HepG2 (cell line): Measurements from ENCODE around the gene DNAJC8. TPM values are rescaled to one million over a fixed set of nuclear protein-coding genes. Genes with fewer than 3 reads are reported as not detected.

Source experiments
- KAT7 ChIP-seq: IDR thresholded peaks from 2 replicates; pipeline ENCODE4 v1.6.1; 2018; ENCODE audit warnings: borderline replicate concordance, missing compliant biosample characterization
- MXD4 ChIP-seq: IDR thresholded peaks from 2 replicates; pipeline ENCODE4 v1.6.1; 2016; ENCODE audit warnings: mild to moderate bottlenecking, missing biosample characterization, missing genetic modification reagents
- NBN ChIP-seq: fragments of 450-650 bp; conservative IDR thresholded peaks from 2 replicates; pipeline ENCODE4 v1.6.1; 2017
- SMYD3 ChIP-seq: sonication (generic); formaldehyde crosslinking; IDR thresholded peaks from 2 replicates; pipeline ENCODE4 v1.8.1; 2023; ENCODE audit warnings: mild to moderate bottlenecking, missing genetic modification reagents
- SOX6 ChIP-seq, 2 experiments: fragments of 450-650 bp in 1 of 2; sonication (generic) in 1 of 2; formaldehyde crosslinking in 1 of 2; IDR thresholded peaks; 2 replicates each; pipeline versions ENCODE4 v1.4.0 to v1.6.1; 2017 to 2020; ENCODE audit warnings: antibody characterized with exemption in 1 of 2, mild to moderate bottlenecking in 1 of 2, missing genetic modification reagents in 1 of 2
- ZNF329 ChIP-seq: sonication (generic); formaldehyde crosslinking; IDR thresholded peaks from 2 replicates; pipeline ENCODE4 v1.9.0; 2021; ENCODE audit warnings: low read depth, mild to moderate bottlenecking, missing genetic modification reagents
- ZNF343 ChIP-seq: sonication (generic); formaldehyde crosslinking; IDR thresholded peaks from 2 replicates; pipeline ENCODE4 v1.4.0; 2020; ENCODE audit warnings: mild to moderate bottlenecking, missing genetic modification reagents
- ZNF501 ChIP-seq: sonication (generic); formaldehyde crosslinking; IDR thresholded peaks from 2 replicates; pipeline ENCODE4 v1.5.1; 2020; ENCODE audit warnings: mild to moderate bottlenecking, moderate library complexity, missing genetic modification reagents
- ZNF746 ChIP-seq: sonication (generic); formaldehyde crosslinking; IDR thresholded peaks from 2 replicates; pipeline ENCODE4 v1.8.0; 2022; ENCODE audit warnings: mild to moderate bottlenecking, missing genetic modification reagents
- polyA plus RNA-seq, 8 experiments: library from polyadenylated mRNA; depleted of rRNA in 3 of 8; stranded (reverse) in 7 of 8; unstranded in 1 of 8; fragments of >200 nt; fragmentation: Illumina TruSeq in 4 of 8; extraction: Trizol in 4 of 8; gene quantifications; 2 replicates each; pipeline versions ENCODE4 v1.2.1 to v1.2.3, GENCODE V29; 2011 to 2016; ENCODE audit warnings: low read depth in 4 of 8, missing spikeins in 1 of 8, mixed read lengths in 1 of 8; ENCODE audit not compliant: insufficient read depth in 1 of 8
- total RNA-seq, 5 experiments: library from RNA; depleted of rRNA; stranded (reverse); fragments of >200 nt; fragmentation: Illumina TruSeq; extraction: Trizol; gene quantifications; 2 replicates each; pipeline ENCODE4 v1.2.3, GENCODE V29; 2016; ENCODE audit warnings: low read depth in 1 of 5
- TF ChIP-seq, protein P1 (sequence below): sonication (generic); formaldehyde crosslinking; IDR thresholded peaks from 2 replicates; pipeline ENCODE4 v1.4.0; 2020; ENCODE audit warnings: mild to moderate bottlenecking, missing genetic modification reagents
- TF ChIP-seq, protein P2 (sequence below), 2 experiments: sonication (generic) in 1 of 2; formaldehyde crosslinking in 1 of 2; IDR thresholded peaks; 2 replicates each; pipeline versions ENCODE4 v1.4.0 to v1.6.1; 2016 to 2020; ENCODE audit warnings: borderline replicate concordance in 1 of 2, low read depth in 1 of 2, mild to moderate bottlenecking in 1 of 2, missing genetic modification reagents in 1 of 2
- TF ChIP-seq, protein P3 (sequence below): conservative IDR thresholded peaks from 2 replicates; pipeline ENCODE4 v1.6.1; 2018; ENCODE audit warnings: missing genetic modification reagents
- TF ChIP-seq, protein P4 (sequence below): IDR thresholded peaks from 2 replicates; pipeline ENCODE4 v1.6.1; 2012; ENCODE audit warnings: low read depth, low read length, improper control_type of control experiment

DNAJC8 gene
- total and polyA plus RNA-seq, 2 of the 13 experiments (the other 11 are each of a cell fraction or from before 2014, with no cell fraction given) = 54.5 to 126 TPM

DNA sequence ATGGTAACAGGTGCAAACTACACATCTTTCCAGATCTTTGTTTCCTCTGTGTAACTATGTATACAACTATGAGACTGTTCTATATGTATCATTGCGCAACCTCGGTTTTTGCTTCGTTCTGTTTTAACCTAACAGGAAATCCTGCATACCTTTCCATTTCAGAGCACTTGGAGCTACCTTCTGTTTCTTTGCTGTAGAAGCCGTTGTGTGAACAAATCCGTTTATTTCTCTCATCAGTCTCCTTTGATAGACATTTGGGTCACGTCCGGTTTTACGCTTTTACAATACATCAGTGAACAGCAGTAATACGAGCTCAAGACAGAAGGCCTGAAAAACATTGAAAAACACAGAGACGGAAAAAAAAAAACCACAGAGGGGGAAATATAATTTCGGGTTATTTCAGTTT lies 13.6 kb upstream of the DNAJC8 start (continued):
- TF ChIP-seq, protein P1, sequence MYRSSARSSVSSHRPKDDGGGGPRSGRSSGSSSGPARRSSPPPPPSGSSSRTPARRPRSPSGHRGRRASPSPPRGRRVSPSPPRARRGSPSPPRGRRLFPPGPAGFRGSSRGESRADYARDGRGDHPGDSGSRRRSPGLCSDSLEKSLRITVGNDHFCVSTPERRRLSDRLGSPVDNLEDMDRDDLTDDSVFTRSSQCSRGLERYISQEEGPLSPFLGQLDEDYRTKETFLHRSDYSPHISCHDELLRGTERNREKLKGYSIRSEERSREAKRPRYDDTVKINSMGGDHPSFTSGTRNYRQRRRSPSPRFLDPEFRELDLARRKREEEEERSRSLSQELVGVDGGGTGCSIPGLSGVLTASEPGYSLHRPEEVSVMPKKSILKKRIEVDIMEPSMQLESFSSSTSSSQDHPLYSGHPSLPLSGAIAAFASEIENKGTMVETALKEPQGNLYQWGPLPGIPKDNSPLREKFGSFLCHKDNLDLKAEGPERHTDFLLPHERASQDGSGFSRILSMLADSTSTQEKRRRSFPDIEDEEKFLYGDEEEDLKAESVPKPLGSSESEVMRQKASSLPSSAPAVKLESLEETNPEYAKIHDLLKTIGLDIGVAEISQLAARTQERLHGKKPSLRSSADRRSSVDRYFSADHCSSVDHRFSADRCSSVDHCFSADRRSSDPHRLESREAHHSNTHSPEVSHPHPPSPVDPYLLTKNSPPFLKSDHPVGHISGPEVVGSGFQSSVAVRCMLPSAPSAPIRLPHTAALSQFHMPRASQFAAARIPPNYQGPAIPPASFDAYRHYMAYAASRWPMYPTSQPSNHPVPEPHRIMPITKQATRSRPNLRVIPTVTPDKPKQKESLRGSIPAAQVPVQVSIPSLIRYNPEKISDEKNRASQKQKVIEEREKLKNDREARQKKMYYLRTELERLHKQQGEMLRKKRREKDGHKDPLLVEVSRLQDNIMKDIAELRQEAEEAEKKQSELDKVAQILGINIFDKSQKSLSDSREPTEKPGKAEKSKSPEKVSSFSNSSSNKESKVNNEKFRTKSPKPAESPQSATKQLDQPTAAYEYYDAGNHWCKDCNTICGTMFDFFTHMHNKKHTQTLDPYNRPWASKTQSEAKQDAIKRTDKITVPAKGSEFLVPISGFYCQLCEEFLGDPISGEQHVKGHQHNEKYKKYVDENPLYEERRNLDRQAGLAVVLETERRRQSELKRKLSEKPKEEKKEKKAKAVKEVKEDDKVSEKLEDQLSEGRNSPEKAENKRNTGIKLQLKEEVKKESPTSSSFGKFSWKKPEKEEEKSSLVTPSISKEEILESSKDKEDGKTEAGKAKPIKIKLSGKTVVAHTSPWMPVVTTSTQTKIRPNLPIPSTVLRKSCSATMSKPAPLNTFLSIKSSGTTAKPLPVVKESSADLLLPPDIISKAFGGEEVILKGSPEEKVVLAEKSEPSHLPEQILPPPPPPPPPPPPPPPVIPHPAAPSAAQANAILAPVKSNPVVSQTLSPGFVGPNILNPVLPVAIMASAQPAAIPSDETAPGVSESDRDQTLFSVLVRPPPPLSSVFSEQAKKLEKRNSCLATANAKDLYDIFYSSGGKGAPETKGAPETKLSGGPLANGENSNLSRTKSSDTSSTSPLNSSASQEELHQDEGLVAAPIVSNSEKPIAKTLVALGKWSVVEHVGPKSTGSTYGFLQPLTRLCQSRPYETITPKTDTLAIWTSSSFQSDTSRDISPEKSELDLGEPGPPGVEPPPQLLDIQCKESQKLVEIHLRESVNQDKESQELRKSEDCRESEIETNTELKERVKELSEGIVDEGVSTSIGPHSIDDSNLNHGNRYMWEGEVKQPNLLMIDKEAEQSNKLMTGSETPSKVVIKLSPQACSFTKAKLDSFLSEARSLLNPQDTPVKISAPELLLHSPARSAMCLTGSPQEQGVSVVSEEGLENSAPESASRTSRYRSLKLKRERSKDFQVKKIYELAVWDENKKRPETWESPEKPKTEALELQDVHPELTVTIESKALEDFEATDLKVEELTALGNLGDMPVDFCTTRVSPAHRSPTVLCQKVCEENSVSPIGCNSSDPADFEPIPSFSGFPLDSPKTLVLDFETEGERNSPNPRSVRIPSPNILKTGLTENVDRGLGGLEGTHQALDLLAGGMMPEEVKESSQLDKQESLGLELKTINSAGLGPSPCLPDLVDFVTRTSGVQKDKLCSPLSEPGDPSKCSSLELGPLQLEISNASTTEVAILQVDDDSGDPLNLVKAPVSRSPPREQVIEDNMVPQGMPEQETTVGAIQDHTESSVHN (CRISPR knock-in tag) = no peak
- peak; percentile 53; the same call in 1 of the 2 replicates for TF ChIP-seq MXD4 (CRISPR knock-in tag)
- no peak for TF ChIP-seq ZNF746 (CRISPR knock-in tag)
- TF ChIP-seq ZNF329 (CRISPR knock-in tag) = no peak
- no peak for TF ChIP-seq ZNF501 (CRISPR knock-in tag)
- no peak for TF ChIP-seq SOX6 (IDR thresholded peaks at IDR 0.05)
- peak; percentile 48; the same call in 1 of the 2 replicates for TF ChIP-seq SOX6 (CRISPR knock-in tag; IDR thresholded peaks at IDR 0.05)
- TF ChIP-seq, protein P2, sequence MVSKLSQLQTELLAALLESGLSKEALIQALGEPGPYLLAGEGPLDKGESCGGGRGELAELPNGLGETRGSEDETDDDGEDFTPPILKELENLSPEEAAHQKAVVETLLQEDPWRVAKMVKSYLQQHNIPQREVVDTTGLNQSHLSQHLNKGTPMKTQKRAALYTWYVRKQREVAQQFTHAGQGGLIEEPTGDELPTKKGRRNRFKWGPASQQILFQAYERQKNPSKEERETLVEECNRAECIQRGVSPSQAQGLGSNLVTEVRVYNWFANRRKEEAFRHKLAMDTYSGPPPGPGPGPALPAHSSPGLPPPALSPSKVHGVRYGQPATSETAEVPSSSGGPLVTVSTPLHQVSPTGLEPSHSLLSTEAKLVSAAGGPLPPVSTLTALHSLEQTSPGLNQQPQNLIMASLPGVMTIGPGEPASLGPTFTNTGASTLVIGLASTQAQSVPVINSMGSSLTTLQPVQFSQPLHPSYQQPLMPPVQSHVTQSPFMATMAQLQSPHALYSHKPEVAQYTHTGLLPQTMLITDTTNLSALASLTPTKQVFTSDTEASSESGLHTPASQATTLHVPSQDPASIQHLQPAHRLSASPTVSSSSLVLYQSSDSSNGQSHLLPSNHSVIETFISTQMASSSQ (IDR thresholded peaks at IDR 0.05; ENCODE audit: low read depth) = no peak
- TF ChIP-seq, protein P2 (CRISPR knock-in tag; IDR thresholded peaks at IDR 0.05; ENCODE audit: borderline replicate concordance) = no peak
- TF ChIP-seq, protein P3, sequence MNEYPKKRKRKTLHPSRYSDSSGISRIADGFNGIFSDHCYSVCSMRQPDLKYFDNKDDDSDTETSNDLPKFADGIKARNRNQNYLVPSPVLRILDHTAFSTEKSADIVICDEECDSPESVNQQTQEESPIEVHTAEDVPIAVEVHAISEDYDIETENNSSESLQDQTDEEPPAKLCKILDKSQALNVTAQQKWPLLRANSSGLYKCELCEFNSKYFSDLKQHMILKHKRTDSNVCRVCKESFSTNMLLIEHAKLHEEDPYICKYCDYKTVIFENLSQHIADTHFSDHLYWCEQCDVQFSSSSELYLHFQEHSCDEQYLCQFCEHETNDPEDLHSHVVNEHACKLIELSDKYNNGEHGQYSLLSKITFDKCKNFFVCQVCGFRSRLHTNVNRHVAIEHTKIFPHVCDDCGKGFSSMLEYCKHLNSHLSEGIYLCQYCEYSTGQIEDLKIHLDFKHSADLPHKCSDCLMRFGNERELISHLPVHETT (CRISPR knock-in tag) = no peak; the same call in 1 of the 2 replicates
- no peak for TF ChIP-seq NBN
- TF ChIP-seq, protein P4, sequence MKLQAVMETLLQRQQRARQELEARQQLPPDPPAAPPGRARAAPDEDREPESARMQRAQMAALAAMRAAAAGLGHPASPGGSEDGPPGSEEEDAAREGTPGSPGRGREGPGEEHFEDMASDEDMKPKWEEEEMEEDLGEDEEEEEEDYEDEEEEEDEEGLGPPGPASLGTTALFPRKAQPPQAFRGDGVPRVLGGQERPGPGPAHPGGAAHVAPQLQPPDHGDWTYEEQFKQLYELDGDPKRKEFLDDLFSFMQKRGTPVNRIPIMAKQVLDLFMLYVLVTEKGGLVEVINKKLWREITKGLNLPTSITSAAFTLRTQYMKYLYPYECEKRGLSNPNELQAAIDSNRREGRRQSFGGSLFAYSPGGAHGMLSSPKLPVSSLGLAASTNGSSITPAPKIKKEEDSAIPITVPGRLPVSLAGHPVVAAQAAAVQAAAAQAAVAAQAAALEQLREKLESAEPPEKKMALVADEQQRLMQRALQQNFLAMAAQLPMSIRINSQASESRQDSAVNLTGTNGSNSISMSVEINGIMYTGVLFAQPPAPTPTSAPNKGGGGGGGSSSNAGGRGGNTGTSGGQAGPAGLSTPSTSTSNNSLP = no peak
- TF ChIP-seq SMYD3 = peak; percentile 42; the same call in 1 of the 2 replicates
- TF ChIP-seq KAT7 (CRISPR knock-in tag) = no peak
- TF ChIP-seq ZNF343 (CRISPR knock-in tag) = no peak
